ENCODE measurements around the gene ERC2. TPM values are rescaled to one million over a fixed set of nuclear protein-coding genes. Genes with fewer than 3 reads are reported as not detected.

The ERC2 gene
- total RNA-seq, 1 experiment from 2014 or later = 0.77 TPM

DNA sequence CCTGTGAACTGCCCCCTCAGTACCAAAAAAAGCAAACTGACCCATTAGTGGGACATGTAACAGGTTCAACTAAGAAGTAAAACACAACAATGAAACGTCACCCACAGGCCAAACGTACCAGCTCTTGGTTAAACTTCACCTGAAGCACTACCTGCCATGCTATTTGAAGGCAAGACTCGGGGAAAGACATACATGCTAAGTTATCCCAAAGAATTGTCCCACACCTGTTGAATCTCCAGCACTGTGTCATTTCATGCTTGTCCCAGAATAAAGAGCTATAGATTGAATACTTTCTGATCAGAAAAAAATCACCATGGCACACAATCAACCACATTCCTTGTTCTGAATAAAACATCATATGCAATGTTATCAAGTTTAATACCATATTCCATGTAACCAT is 785.8 kb downstream of the ERC2 start:
- Histone ChIP-seq H3F3A (ENCODE audit: low read length, unreplicated experiment) (no peaks in the 10 kb centered on the region), H3K9me3 (ENCODE audit: low read length) (no peaks in the 10 kb centered on the region), H3K36me3 (ENCODE audit: low read depth, low read length) (no peaks in the 10 kb centered on the region), H3K9me2 (replicated peaks; ENCODE audit: low read length) (no peaks in the 10 kb centered on the region), H3K9ac (ENCODE audit: low read length) (no peak overlapping the region), H3K4me1 (ENCODE audit: insufficient read depth, low read length) (no peaks in the 10 kb centered on the region), H3K79me2 (ENCODE audit: low read length) (no peaks in the 10 kb centered on the region), H4K20me1 (ENCODE audit: low read length) (no peaks in the 10 kb centered on the region), H3K4me3 (ENCODE audit: low read length) (no peak overlapping the region), H3K27me3 (ENCODE audit: low read length) (no peaks in the 10 kb centered on the region), H3K4me2 (ENCODE audit: low read length) (no peak overlapping the region), H3K27ac (ENCODE audit: low read length) (no peak overlapping the region), H2AFZ (ENCODE audit: low read length) (no peak overlapping the region)
- intact Hi-C loops (cut with micrococcal nuclease) = no loop called here
- ChIA-PET POLR2A (ENCODE audit: unreplicated experiment) (no interaction called here), CTCF (no interaction called here)
- no peak for ATAC-seq
- BruUV-seq (replicated peaks) = no TSS peak
- TF ChIP-seq, protein P1, sequence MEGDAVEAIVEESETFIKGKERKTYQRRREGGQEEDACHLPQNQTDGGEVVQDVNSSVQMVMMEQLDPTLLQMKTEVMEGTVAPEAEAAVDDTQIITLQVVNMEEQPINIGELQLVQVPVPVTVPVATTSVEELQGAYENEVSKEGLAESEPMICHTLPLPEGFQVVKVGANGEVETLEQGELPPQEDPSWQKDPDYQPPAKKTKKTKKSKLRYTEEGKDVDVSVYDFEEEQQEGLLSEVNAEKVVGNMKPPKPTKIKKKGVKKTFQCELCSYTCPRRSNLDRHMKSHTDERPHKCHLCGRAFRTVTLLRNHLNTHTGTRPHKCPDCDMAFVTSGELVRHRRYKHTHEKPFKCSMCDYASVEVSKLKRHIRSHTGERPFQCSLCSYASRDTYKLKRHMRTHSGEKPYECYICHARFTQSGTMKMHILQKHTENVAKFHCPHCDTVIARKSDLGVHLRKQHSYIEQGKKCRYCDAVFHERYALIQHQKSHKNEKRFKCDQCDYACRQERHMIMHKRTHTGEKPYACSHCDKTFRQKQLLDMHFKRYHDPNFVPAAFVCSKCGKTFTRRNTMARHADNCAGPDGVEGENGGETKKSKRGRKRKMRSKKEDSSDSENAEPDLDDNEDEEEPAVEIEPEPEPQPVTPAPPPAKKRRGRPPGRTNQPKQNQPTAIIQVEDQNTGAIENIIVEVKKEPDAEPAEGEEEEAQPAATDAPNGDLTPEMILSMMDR (conservative IDR thresholded peaks at IDR 0.05; ENCODE audit: low read depth, low read length) = no peak
- no peak for TF ChIP-seq EZH2 (IDR thresholded peaks at IDR 0.05; ENCODE audit: low read length, unreplicated experiment)
- TF ChIP-seq EZH2phosphoT487 (IDR thresholded peaks at IDR 0.05; ENCODE audit: borderline replicate concordance, low read length) = no peak
- DNase-seq = no peak

DNA sequence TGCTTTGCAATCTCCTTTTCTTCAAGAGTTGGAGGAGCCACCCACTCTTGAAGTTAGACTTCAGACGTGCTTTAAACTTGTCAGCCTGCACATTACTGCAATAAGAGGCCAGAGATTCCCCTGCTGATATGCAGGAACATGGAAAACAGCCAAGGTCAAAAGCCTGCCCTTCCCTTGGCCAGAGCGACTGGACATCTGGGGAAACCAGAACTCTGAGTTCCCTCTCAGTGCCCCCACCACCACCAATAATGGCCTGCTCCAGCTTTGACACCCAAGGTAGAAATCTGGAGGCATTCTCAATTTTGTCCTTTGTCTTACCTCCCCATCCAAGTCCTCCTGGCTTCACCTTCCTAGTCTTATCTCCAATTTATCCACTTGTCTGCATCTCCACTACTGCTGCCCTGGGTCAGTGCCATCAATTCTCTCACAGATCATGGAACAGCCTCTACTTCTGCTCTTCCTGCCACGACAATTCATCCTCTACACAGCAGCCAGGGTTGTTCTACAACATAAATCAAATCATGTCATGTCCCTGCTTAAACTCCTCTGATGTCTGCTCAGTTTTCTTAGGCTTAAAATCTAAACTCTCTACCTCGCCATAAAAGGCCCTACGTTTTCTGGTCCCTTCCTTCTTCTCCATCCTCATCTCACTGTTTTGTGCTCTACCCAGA is 789.6 kb downstream of the ERC2 start:
- H3K79me2 ChIP-seq (ENCODE audit: low read length) = no peaks in the 10 kb centered on the region
- no peak overlapping the region for H2AFZ ChIP-seq (ENCODE audit: low read length)
- no peaks in the 10 kb centered on the region for H3K9me2 ChIP-seq (replicated peaks; ENCODE audit: low read length)
- intact Hi-C loops (cut with micrococcal nuclease) = no loop called here
- CTCF ChIA-PET = no interaction called here
- ATAC-seq (no peak), DNase-seq (no peak)
- BruUV-seq (replicated peaks) = no TSS peak
- H3F3A ChIP-seq (ENCODE audit: low read length, unreplicated experiment) = no peaks in the 10 kb centered on the region
- H3K27ac ChIP-seq (ENCODE audit: low read length) = no peak overlapping the region
- H3K4me2 ChIP-seq (ENCODE audit: low read length) = no peak overlapping the region
- TF ChIP-seq EZH2phosphoT487 (IDR thresholded peaks at IDR 0.05; ENCODE audit: borderline replicate concordance, low read length) (no peak), EZH2 (IDR thresholded peaks at IDR 0.05; ENCODE audit: low read length, unreplicated experiment) (no peak)
- TF ChIP-seq, protein P1 (conservative IDR thresholded peaks at IDR 0.05; ENCODE audit: low read depth, low read length) = no peak
- no peaks in the 10 kb centered on the region for H3K4me1 ChIP-seq (ENCODE audit: insufficient read depth, low read length)
- POLR2A ChIA-PET (ENCODE audit: unreplicated experiment) = no interaction called here
- no peaks in the 10 kb centered on the region for H3K36me3 ChIP-seq (ENCODE audit: low read depth, low read length)
- H4K20me1 ChIP-seq (ENCODE audit: low read length) = no peaks in the 10 kb centered on the region
- no peaks in the 10 kb centered on the region for H3K9me3 ChIP-seq (ENCODE audit: low read length)
- no peak overlapping the region for H3K4me3 ChIP-seq (ENCODE audit: low read length)
- H3K27me3 ChIP-seq (ENCODE audit: low read length) = no peaks in the 10 kb centered on the region
- H3K9ac ChIP-seq (ENCODE audit: low read length) = no peak overlapping the region

DNA sequence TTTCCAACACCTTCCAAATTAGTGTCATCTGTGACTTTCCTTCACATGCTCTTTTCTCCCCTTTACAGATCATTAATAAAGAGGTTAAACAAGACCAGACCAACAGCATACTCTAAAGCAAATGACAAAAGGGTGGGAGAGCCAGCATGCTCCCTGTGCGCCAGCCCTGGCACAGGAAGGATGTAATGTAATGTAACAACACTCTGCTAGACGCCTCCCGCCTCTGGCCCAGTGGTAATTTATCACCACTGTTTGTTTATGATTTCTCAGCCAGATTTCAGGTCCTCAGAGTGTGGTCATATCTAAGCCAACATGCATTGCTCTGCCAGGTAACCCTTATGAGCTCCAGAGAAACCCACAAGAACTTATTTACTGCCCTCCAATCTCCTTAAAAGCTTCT is 791.6 kb downstream of the ERC2 start:
- no peak overlapping the region for H3K27ac ChIP-seq (ENCODE audit: low read length)
- ATAC-seq (no peak), DNase-seq (peak; percentile 9)
- H3K9me3 ChIP-seq (ENCODE audit: low read length) = no peaks in the 10 kb centered on the region
- TF ChIP-seq, protein P1 (conservative IDR thresholded peaks at IDR 0.05; ENCODE audit: low read depth, low read length) = no peak
- no peak overlapping the region for H2AFZ ChIP-seq (ENCODE audit: low read length)
- no TSS peak for BruUV-seq (replicated peaks)
- H3K4me3 ChIP-seq (ENCODE audit: low read length) = no peak overlapping the region
- ChIA-PET CTCF (no interaction called here), POLR2A (ENCODE audit: unreplicated experiment) (no interaction called here)
- intact Hi-C loops (cut with micrococcal nuclease) = no loop called here
- H3K9me2 ChIP-seq (replicated peaks; ENCODE audit: low read length) = no peaks in the 10 kb centered on the region
- H3K36me3 ChIP-seq (ENCODE audit: low read depth, low read length) = no peaks in the 10 kb centered on the region
- H3K9ac ChIP-seq (ENCODE audit: low read length) = no peak overlapping the region
- H3K4me2 ChIP-seq (ENCODE audit: low read length) = no peak overlapping the region
- H3K79me2 ChIP-seq (ENCODE audit: low read length) = no peaks in the 10 kb centered on the region
- no peaks in the 10 kb centered on the region for H3K27me3 ChIP-seq (ENCODE audit: low read length)
- no peaks in the 10 kb centered on the region for H3F3A ChIP-seq (ENCODE audit: low read length, unreplicated experiment)
- no peaks in the 10 kb centered on the region for H4K20me1 ChIP-seq (ENCODE audit: low read length)
- no peaks in the 10 kb centered on the region for H3K4me1 ChIP-seq (ENCODE audit: insufficient read depth, low read length)

Measured in PC-3 (cell line).